Measurements from ENCODE around the gene SWT1.

GRCh38 chr1:185317034-185317885, 160.3 kb downstream of the SWT1 start, which contains the start of gene IVNS1ABP:
- TF ChIP-seq TCF4 (CRISPR knock-in tag; IDR thresholded peaks at IDR 0.05; ENCODE audit: borderline replicate concordance) (no peak), ISL1 (CRISPR knock-in tag; IDR thresholded peaks at IDR 0.05) (no peak), CSDC2 (CRISPR knock-in tag; IDR thresholded peaks at IDR 0.05) (no peak; the same call in 1 of the 2 replicates), ARNTL (CRISPR knock-in tag; IDR thresholded peaks at IDR 0.05; ENCODE audit: borderline replicate concordance, low read depth) (no peak), SNAI2 (CRISPR knock-in tag; IDR thresholded peaks at IDR 0.05) (no peak), ZNF565 (CRISPR knock-in tag; conservative IDR thresholded peaks at IDR 0.05; ENCODE audit: low read depth) (no peak), BACH2 (CRISPR knock-in tag; IDR thresholded peaks at IDR 0.05; ENCODE audit: borderline replicate concordance) (no peak), ZFP30 (CRISPR knock-in tag; IDR thresholded peaks at IDR 0.05) (no peak), PATZ1 (CRISPR knock-in tag; IDR thresholded peaks at IDR 0.05; ENCODE audit: borderline replicate concordance) (no peak), RARB (CRISPR knock-in tag; IDR thresholded peaks at IDR 0.05) (no peak), ZFP3 (CRISPR knock-in tag; IDR thresholded peaks at IDR 0.05) (no peak)

Measured in SK-N-SH treated with all-trans-retinoic acid at 6 μM for 48 hours (cell line).